ENCODE measurements around the gene MAP2K2.
"Not testable (repeated sequence)": the region's sequence is repeated elsewhere in the genome, so short reads cannot be mapped to it uniquely, and the experiment has no call there.

Gene MAP2K2

GRCh38 chr19:4139614-4140236 is 15.8 kb upstream of the MAP2K2 start:
- H3K4me3 ChIP-seq (ENCODE audit: low read depth, low read length), result no peak overlapping the region
- TF ChIP-seq CTCF (IDR thresholded peaks at IDR 0.05; ENCODE audit: low read depth, low read length, missing control alignments), result peak; percentile 96
- no peak for DNase-seq (ENCODE audit: low read depth)

DNA sequence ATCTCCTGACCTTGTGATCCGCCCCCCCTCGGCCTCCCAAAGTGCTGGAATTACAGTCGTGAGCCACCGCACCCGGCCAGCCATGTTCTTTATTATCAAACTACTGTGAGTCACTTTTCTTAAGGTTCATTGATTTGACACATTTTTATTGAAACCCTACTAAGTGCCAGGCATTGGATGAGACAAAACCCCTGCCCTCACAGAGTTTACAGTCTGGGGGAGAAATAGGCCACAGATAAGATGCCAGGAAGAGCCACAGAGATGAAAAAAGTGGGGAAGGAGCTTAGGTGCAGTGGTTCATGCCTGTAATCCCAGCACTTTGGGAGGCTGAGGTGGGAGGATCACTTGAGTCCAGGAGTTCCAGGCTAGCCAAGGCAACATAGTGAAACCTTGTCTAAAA is 14.5 kb upstream of the MAP2K2 start:
- no peak overlapping the region for H3K4me3 ChIP-seq (ENCODE audit: low read depth, low read length)
- TF ChIP-seq CTCF (IDR thresholded peaks at IDR 0.05; ENCODE audit: low read depth, low read length, missing control alignments), result no peak
- DNase-seq (ENCODE audit: low read depth), result no peak

- TF ChIP-seq CTCF (IDR thresholded peaks at IDR 0.05; ENCODE audit: low read depth, low read length, missing control alignments), result no peak
- no peak overlapping the region for H3K4me3 ChIP-seq (ENCODE audit: low read depth, low read length)
Observed at GRCh38 chr19:4136680-4137088, 12.8 kb upstream of the MAP2K2 start.

DNA sequence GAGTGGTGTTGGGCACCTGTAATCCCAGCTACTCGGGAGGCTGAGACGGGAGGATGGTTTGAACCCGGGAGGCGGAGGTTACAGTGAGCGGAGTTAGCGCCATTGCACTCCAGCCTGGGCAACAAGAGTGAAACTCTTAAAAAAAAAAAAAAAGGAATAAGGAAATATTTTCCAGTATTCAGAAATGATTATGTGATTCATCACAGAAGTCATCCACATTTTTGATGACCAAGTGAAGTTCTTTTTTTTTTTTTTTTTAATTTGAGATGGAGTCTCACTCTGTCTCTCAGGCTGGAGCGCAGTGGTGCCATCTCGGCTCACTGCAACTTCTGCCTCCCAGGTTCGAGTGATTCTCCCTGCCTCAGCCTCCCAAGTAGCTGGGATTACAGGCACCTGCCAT is 11.5 kb upstream of the MAP2K2 start:
- not testable (repeated sequence) for DNase-seq (ENCODE audit: low read depth); H3K4me3 ChIP-seq (ENCODE audit: low read depth, low read length)

More at GRCh38 chr19:4136680-4137088, 12.8 kb upstream of the MAP2K2 start:
- no peak for DNase-seq (ENCODE audit: low read depth)

GRCh38 chr19:4134351-4134750 is 10.4 kb upstream of the MAP2K2 start:
- no peak overlapping the region for H3K4me3 ChIP-seq (ENCODE audit: low read depth, low read length)
- TF ChIP-seq CTCF (IDR thresholded peaks at IDR 0.05; ENCODE audit: low read depth, low read length, missing control alignments), result no peak
- DNase-seq (ENCODE audit: low read depth), result no peak

GRCh38 chr19:4130744-4131438 is 7.0 kb upstream of the MAP2K2 start:
- H3K4me3 ChIP-seq (ENCODE audit: low read depth, low read length), result no peak overlapping the region
- no peak for DNase-seq (ENCODE audit: low read depth)
- no peak for TF ChIP-seq CTCF (IDR thresholded peaks at IDR 0.05; ENCODE audit: low read depth, low read length, missing control alignments)

- not testable (repeated sequence) for DNase-seq (ENCODE audit: low read depth); H3K4me3 ChIP-seq (ENCODE audit: low read depth, low read length)
Observed at GRCh38 chr19:4129050-4129449, 5.1 kb upstream of the MAP2K2 start.

GRCh38 chr19:4127322-4127721 is 3.4 kb upstream of the MAP2K2 start:
- not testable (repeated sequence) for DNase-seq (ENCODE audit: low read depth); H3K4me3 ChIP-seq (ENCODE audit: low read depth, low read length)
